MM.1S (cell line): Measurements from ENCODE around the gene KIF4B.

Source experiments
- DNase-seq: peaks from one replicate; pipeline ENCODE4 v3.0.0-alpha.2; 2015
- H2AFZ ChIP-seq: fragments of 300-600 bp; sonication (generic); 2 replicates; pipeline ENCODE4 v1.6.0; 2016; ENCODE audit warnings: antibody characterized with exemption, low read length
- H3F3A ChIP-seq: fragments of 300-600 bp; sonication (generic); 2 replicates; pipeline ENCODE4 v1.6.1; 2016; ENCODE audit warnings: mild to moderate bottlenecking, antibody characterized with exemption, low read length, moderate library complexity, mixed read lengths; ENCODE audit not compliant: insufficient read depth
- H3K27ac ChIP-seq: fragments of 300-600 bp; sonication (generic); 2 replicates; pipeline ENCODE4 v1.5.1; 2016; ENCODE audit warnings: mild to moderate bottlenecking, low read length
- H3K27me3 ChIP-seq: fragments of 300-600 bp; sonication (generic); replicated peaks from 2 replicates; pipeline ENCODE4 v1.6.0; 2016; ENCODE audit warnings: low read length; ENCODE audit not compliant: insufficient read depth
- H3K36me3 ChIP-seq: fragments of 300-600 bp; sonication (generic); replicated peaks from 2 replicates; pipeline ENCODE4 v1.6.1; 2016; ENCODE audit warnings: mild to moderate bottlenecking, low read length, mixed read lengths; ENCODE audit not compliant: insufficient read depth
- H3K4me1 ChIP-seq: fragments of 300-600 bp; sonication (generic); 2 replicates; pipeline ENCODE4 v1.6.1; 2016; ENCODE audit warnings: low read length, mixed read lengths
- H3K4me2 ChIP-seq: fragments of 300-600 bp; sonication (generic); 2 replicates; pipeline ENCODE4 v1.6.0; 2016; ENCODE audit warnings: low read depth, low read length
- H3K4me3 ChIP-seq: fragments of 300-600 bp; sonication (generic); 2 replicates; pipeline ENCODE4 v1.5.1; 2016; ENCODE audit warnings: low read length, mixed read lengths
- H3K79me2 ChIP-seq: fragments of 300-600 bp; sonication (generic); 2 replicates; pipeline ENCODE4 v1.6.1; 2016; ENCODE audit warnings: mixed run types, low read length, mixed read lengths
- H3K9ac ChIP-seq: fragments of 300-600 bp; sonication (generic); 2 replicates; pipeline ENCODE4 v1.6.1; 2016; ENCODE audit warnings: low read length, mixed read lengths
- H3K9me2 ChIP-seq: fragments of 300-600 bp; sonication (generic); replicated peaks from 2 replicates; pipeline ENCODE4 v1.6.1; 2016; ENCODE audit warnings: mild to moderate bottlenecking, low read length, mixed read lengths; ENCODE audit not compliant: insufficient read depth
- H3K9me3 ChIP-seq: fragments of 300-600 bp; sonication (generic); replicated peaks from 2 replicates; pipeline ENCODE4 v1.6.1; 2016; ENCODE audit warnings: mild to moderate bottlenecking, low read length, mixed read lengths; ENCODE audit not compliant: insufficient read depth
- H4K20me1 ChIP-seq: fragments of 300-600 bp; sonication (generic); 2 replicates; pipeline ENCODE4 v1.6.1; 2016; ENCODE audit warnings: mild to moderate bottlenecking, low read length, moderate library complexity, mixed read lengths; ENCODE audit not compliant: insufficient read depth
- EZH2 ChIP-seq: fragments of 300-600 bp; sonication (generic); optimal IDR thresholded peaks from 2 replicates; pipeline ENCODE3; 2017; ENCODE audit warnings: low read depth, mild to moderate bottlenecking, antibody characterized with exemption, low read length, mixed read lengths
- EZH2phosphoT487 ChIP-seq: fragments of 300-600 bp; sonication (generic); IDR thresholded peaks from 2 replicates; pipeline ENCODE4 v1.6.1; 2018; ENCODE audit warnings: antibody characterized with exemption, low read length
- TF ChIP-seq, protein P1 (sequence below): fragments of 300-600 bp; sonication (generic); IDR thresholded peaks from 2 replicates; pipeline ENCODE4 v1.5.1; 2016; ENCODE audit warnings: antibody characterized with exemption, low read length, mixed read lengths

The KIF4B gene

DNA sequence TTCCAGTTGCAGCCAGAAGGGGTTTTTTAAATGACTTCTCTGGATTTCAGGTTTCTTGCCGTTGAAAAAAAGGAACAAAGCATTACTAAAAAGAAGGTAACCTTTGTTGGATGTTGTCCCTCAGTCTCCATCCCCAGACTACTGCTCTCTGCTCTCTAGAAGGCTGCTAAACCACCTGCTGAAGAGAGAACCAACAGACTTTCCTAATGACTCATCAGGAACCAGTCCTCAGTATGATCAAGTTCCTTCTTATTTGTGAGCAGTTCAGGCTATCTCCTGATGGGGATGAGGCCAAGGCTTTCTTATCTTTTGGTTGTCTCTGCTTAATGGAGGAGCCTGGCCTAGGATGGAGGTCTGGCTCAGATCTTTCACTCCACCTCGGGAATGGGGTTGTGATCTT lies 4.1 kb downstream of the KIF4B start:
- TF ChIP-seq EZH2 (no peak), EZH2phosphoT487 (no peak)
- TF ChIP-seq, protein P1, sequence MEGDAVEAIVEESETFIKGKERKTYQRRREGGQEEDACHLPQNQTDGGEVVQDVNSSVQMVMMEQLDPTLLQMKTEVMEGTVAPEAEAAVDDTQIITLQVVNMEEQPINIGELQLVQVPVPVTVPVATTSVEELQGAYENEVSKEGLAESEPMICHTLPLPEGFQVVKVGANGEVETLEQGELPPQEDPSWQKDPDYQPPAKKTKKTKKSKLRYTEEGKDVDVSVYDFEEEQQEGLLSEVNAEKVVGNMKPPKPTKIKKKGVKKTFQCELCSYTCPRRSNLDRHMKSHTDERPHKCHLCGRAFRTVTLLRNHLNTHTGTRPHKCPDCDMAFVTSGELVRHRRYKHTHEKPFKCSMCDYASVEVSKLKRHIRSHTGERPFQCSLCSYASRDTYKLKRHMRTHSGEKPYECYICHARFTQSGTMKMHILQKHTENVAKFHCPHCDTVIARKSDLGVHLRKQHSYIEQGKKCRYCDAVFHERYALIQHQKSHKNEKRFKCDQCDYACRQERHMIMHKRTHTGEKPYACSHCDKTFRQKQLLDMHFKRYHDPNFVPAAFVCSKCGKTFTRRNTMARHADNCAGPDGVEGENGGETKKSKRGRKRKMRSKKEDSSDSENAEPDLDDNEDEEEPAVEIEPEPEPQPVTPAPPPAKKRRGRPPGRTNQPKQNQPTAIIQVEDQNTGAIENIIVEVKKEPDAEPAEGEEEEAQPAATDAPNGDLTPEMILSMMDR: no peak
- DNase-seq: no peak
- H3K9me3 ChIP-seq: no peaks in the 10 kb centered on the region

DNA sequence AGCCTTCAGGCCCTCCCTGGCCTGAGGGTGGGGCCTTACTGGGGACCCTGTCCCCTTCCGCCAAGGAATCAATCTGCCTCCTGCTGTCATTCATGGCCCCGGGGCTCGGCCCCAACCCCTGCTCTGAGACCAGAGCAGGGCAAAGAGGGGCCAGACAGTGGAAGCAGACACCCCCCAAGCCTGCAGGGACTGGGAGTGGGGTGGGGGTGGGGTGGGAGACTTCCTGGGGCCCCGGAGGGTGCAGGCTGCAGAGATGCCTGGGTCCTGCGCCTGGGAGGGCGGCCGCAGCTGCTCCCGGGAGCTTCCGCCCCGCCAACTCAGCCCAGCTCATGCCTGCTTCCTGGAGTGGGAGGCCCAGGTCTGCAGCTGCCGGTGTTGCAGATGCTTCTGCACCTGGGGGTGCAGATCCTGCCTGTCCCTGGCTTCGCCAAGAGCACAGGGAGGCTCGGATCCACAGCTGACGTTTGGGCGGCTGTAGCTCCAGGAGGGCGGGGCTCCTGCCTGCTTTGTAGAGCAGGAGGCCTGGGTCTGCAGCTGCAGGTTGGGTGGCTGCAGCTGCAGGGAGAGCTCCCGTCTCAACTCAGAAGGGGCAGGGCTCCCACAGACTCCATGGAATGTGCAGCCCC lies 6.2 kb downstream of the KIF4B start:
- TF ChIP-seq EZH2: no peak
- no peak for TF ChIP-seq EZH2phosphoT487
- TF ChIP-seq, protein P1: no peak
- Histone ChIP-seq H3K27ac (no peak overlapping the region), H3K79me2 (no peaks in the 10 kb centered on the region), H3K4me2 (no peak overlapping the region), H3K4me3 (no peak overlapping the region), H3K9me3 (no peaks in the 10 kb centered on the region), H3K9me2 (no peaks in the 10 kb centered on the region), H3K36me3 (no peaks in the 10 kb centered on the region), H2AFZ (no peak overlapping the region), H3K9ac (no peak overlapping the region), H4K20me1 (no peaks in the 10 kb centered on the region), H3F3A (no peaks in the 10 kb centered on the region), H3K4me1 (no peaks in the 10 kb centered on the region), H3K27me3 (no peaks in the 10 kb centered on the region)
- DNase-seq: no peak

More for the DNA sequence above, 4.1 kb downstream of the KIF4B start:
- Histone ChIP-seq H3K4me3 (no peak overlapping the region), H3K79me2 (no peaks in the 10 kb centered on the region), H4K20me1 (no peaks in the 10 kb centered on the region), H3K27ac (no peak overlapping the region), H3K4me1 (no peaks in the 10 kb centered on the region), H3K9ac (no peak overlapping the region), H2AFZ (no peak overlapping the region), H3K4me2 (no peak overlapping the region), H3K9me2 (no peaks in the 10 kb centered on the region), H3F3A (no peaks in the 10 kb centered on the region), H3K27me3 (no peaks in the 10 kb centered on the region), H3K36me3 (no peaks in the 10 kb centered on the region)

DNA sequence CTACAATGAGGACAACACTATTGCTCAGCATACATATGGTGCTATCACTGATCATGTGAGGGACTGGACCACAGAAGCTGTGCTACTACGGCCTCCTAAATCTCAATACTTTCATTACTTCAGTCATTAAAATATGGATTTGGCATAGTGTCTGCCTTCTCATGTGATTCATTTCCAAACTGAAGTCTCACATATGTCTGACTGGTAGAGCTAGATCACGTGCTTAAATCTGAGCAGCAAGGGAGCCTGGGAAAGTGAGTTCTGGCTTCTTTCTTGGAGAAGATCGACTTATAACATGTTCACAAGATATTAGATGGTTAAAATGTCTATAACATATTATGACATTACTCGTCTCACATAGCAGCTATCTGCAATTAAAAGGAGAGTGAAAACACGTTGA lies 8.3 kb downstream of the KIF4B start:
- Histone ChIP-seq H3F3A (no peaks in the 10 kb centered on the region), H3K79me2 (no peaks in the 10 kb centered on the region), H3K4me3 (no peak overlapping the region), H3K4me1 (no peaks in the 10 kb centered on the region), H3K9me2 (no peaks in the 10 kb centered on the region), H3K27me3 (no peaks in the 10 kb centered on the region), H3K4me2 (no peak overlapping the region), H3K27ac (no peak overlapping the region), H3K9me3 (no peaks in the 10 kb centered on the region), H4K20me1 (no peaks in the 10 kb centered on the region), H3K9ac (no peak overlapping the region), H2AFZ (no peak overlapping the region), H3K36me3 (no peaks in the 10 kb centered on the region)
- TF ChIP-seq EZH2 (no peak), EZH2phosphoT487 (no peak)
- TF ChIP-seq, protein P1: no peak
- DNase-seq: no peak
